Measurements from ENCODE around the gene PBX4.
"Not testable (repeated sequence)": the region's sequence is repeated elsewhere in the genome, so short reads cannot be mapped to it uniquely, and the experiment has no call there.

Gene PBX4
- 21.6 to 57.6 (median 24.4) reads per million in 4 experiments for total RNA-seq

- peak; percentile 98 for DNase-seq
These were observed at the start of gene PBX4 for GRCh38 chr19:19618219-19619051. Gene PBX4, minus strand, starts transcription at chr19:19618687. Its CDS starts 58 bp downstream, at chr19:19618629.

- DNase-seq = not testable (repeated sequence)
These were observed 47.0 kb upstream of the PBX4 start for GRCh38 chr19:19665420-19665948.

- peak; percentile 86 for DNase-seq
These were observed 45.0 kb upstream of the PBX4 start, which contains the start of gene ATP13A1 for GRCh38 chr19:19663256-19664120. Gene ATP13A1, minus strand, starts transcription at chr19:19663676. Its CDS starts 10 bp downstream, at chr19:19663666.

- DNase-seq = no peak
These were observed 44.4 kb upstream of the PBX4 start for GRCh38 chr19:19662871-19663255.

GRCh38 chr19:19662344-19662743, 43.9 kb upstream of the PBX4 start:
- no peak for DNase-seq

- DNase-seq = no peak
These were observed 43.3 kb upstream of the PBX4 start for GRCh38 chr19:19661675-19662251.

GRCh38 chr19:19661141-19661674, 42.7 kb upstream of the PBX4 start:
- DNase-seq = no peak

GRCh38 chr19:19659646-19660245, 41.3 kb upstream of the PBX4 start:
- no peak for DNase-seq

GRCh38 chr19:19657397-19657783, 38.9 kb upstream of the PBX4 start:
- no peak for DNase-seq

- no peak for DNase-seq
These were observed 38.2 kb upstream of the PBX4 start for GRCh38 chr19:19656451-19657396.

- DNase-seq = no peak
These were observed 37.3 kb upstream of the PBX4 start for GRCh38 chr19:19655641-19656343.

GRCh38 chr19:19655051-19655594, 36.6 kb upstream of the PBX4 start:
- DNase-seq = no peak

GRCh38 chr19:19654441-19654840, 36.0 kb upstream of the PBX4 start:
- no peak for DNase-seq

- DNase-seq = no peak
These were observed 35.2 kb upstream of the PBX4 start for GRCh38 chr19:19653597-19654147.

- DNase-seq = no peak
These were observed 34.2 kb upstream of the PBX4 start for GRCh38 chr19:19652482-19653295.

GRCh38 chr19:19651076-19651475, 32.6 kb upstream of the PBX4 start:
- no peak for DNase-seq

- no peak for DNase-seq
These were observed 31.8 kb upstream of the PBX4 start for GRCh38 chr19:19650331-19650730.

- DNase-seq = no peak
These were observed 31.1 kb upstream of the PBX4 start for GRCh38 chr19:19649580-19649995.

GRCh38 chr19:19649155-19649554, 30.7 kb upstream of the PBX4 start:
- DNase-seq = no peak
